Bone marrow (tissue), 2 donors: ENCODE data around the gene AP4E1.
"Not testable (repeated sequence)": the region's sequence is repeated elsewhere in the genome, so short reads cannot be mapped to it uniquely, and the experiment has no call there.

ENCODE experiments used
- DNase-seq, 2 donors: peaks; one replicate each; lab custom pipeline; 2025; lab: John Stamatoyannopoulos, UW

AP4E1 gene

DNA sequence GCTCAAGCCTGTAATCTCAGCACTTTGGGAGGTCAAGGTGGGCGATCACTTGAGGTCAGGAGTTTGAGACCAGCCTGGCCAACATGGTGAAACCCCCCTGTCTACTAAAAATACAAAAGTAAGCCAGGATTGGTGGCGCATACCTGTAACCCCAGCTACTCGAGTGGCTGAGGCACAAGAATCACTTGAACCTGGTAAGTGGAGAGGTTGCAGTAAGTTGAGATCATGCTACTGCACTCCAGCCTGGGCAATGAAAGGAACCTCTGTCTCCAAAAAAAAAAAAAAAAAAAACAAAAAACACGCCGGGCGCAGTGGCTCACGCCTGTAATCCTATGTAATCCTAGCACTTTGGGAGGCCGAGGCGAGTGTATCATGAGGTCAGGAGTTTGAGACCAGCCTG lies 18.9 kb upstream of the AP4E1 start:
- DNase-seq: no peak

- no peak for DNase-seq
These were observed 17.7 kb upstream of the AP4E1 start for GRCh38 chr15:50890751-50891150.

GRCh38 chr15:50891159-50891558 lies 17.3 kb upstream of the AP4E1 start:
- no peak for DNase-seq

GRCh38 chr15:50893976-50894375 lies 14.5 kb upstream of the AP4E1 start:
- DNase-seq: no peak

DNA sequence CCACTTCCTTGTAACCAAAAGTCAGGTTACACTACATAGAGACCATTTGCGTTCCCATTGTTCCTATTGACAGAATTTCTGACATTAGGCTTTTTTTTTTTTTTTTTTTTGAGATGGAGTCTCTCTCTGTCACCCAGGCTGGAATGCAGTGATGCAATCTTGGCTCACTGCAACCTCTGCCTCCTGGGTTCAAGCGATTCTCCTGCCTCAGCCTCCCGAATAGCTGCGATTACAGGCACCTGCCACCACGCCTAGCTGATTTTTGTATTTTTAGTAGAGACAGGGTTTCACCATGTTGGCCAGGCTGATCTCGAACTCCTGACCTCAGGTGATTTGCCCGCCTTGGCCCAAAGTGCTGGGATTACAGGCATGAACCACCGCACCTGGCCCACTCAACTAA lies 7.1 kb upstream of the AP4E1 start:
- not testable (repeated sequence) for DNase-seq

GRCh38 chr15:50904211-50904610 lies 4.3 kb upstream of the AP4E1 start:
- DNase-seq: no peak

GRCh38 chr15:50905055-50905454 lies 3.4 kb upstream of the AP4E1 start:
- DNase-seq: no peak

DNA sequence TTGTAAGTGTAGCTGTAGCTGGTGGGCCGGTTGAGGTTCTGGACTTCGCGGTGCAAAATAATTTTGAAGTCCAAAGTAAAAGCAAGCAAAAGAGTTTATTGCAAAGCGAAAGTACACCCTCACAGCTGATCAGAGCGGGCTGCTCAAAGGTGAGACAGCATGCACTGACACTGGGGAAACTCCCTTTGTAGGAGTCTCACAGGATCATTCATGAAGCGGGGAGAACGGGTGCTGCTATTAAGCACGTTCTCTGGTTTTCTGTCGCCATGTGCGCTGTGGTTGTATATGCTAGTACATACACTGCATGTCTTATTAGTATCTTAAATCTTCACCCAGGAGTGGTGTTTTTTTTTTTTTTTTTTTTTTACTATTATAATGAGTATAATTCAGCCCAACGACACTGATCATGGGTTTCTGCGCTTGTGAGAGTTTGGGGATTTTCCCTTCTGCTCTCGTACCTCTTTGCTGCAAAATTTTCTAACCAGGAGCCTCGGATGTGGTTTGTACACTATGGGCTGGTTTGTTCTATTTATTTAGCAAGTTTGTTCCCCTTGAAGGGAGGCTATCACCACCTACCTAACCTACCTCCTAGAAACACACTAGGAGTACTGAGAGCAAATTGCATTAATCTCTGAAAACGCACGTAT lies 1.4 kb upstream of the AP4E1 start:
- DNase-seq: peak in 1 of 2 donors; percentile 7

DNA sequence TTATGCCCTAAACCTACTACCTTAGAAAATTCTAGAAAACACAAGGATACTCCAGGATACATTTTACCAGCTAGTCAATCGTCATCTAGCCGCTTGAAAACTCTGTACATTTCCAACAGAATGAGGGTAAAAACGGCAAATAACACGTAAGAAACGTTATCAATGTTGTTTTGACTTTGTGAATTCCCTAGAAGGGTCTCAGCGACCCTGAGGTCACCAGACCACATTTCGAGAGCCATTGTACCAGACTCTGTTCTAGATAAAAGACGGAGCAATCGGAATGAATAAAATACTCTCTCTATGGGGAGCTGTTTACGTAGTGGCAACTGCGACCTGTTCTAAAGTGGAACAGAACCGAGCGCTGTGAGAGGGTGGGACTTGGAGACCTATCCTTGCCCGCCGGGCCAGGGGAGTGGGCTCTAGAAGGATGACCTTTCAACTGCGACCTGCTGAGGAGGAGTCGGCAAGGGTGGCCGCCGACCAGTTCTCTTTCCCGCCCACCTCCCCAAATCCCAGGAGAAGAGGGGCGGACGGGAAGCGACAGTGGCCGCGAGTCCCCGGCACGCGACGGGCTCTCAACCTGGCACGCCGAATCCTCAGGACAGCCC lies 778 bp upstream of the AP4E1 start:
- peak; percentile 26 to 69 for DNase-seq

DNA sequence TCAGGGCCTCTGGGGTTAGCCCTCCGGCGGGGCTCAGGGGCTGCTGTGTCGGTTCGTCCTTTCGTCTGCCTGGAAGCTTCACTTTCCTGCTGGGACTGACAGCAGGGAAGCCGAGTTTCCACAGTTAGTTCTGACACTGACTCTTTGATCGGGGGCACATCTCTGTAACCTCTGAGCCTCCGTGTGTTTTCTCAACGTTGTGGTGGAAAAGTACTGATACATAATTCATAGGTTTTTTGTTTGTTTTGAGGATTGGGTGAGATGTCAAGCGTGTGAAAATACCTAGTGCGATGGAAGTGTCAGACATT lies 481 bp downstream of the AP4E1 start:
- DNase-seq: peak in 1 of 2 donors; percentile 9

GRCh38 chr15:50910426-50910795 lies 1.9 kb downstream of the AP4E1 start:
- not testable (repeated sequence) for DNase-seq

DNA sequence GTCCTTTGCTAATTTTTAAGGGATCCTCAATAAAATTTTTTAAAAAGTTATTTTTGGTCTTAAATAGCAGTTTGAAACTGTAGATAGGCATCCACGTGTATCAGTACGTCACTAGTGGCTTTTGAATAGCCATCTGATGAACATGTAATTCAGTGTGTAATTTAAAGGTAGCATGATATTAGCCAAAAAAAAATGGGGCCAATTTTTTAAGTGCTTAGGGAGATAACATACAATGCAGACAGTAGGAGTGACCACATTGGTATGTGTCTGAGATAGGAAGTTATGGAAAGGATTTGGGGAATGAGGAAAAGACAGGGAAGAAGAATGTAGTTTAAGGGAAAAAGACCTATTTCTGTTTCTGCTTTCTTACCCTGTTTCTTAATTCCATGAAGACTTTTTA lies 2.5 kb downstream of the AP4E1 start:
- DNase-seq: no peak

GRCh38 chr15:50911621-50912020 lies 3.1 kb downstream of the AP4E1 start:
- peak in 1 of 2 donors; percentile 61 for DNase-seq

- DNase-seq: no peak
These were observed 7.9 kb downstream of the AP4E1 start for GRCh38 chr15:50916400-50916799.

- not testable (repeated sequence) for DNase-seq
These were observed 10.9 kb downstream of the AP4E1 start for GRCh38 chr15:50919359-50919758.

DNA sequence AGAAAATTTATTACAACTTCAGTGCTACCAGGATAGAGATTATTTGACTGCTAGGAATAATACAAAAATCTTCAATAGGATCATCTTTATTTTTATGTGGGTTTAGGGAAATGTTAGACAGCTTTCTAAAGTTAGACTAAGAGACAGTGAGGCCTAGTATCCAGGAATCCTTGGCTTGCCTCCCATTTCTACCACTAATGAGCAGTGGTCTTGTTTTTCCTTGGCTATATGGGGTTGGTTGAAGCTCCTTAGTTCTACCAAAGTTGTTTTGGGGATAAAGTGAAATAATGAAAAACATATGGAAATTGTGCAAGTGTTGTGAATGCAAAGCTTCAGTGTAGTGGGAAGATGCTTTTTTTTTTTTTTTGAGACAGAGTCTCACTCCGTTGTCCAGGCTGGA lies 16.8 kb downstream of the AP4E1 start:
- no peak for DNase-seq

GRCh38 chr15:50929062-50929461 lies 20.6 kb downstream of the AP4E1 start:
- no peak for DNase-seq

GRCh38 chr15:50930792-50931191 lies 22.3 kb downstream of the AP4E1 start:
- DNase-seq: no peak

DNA sequence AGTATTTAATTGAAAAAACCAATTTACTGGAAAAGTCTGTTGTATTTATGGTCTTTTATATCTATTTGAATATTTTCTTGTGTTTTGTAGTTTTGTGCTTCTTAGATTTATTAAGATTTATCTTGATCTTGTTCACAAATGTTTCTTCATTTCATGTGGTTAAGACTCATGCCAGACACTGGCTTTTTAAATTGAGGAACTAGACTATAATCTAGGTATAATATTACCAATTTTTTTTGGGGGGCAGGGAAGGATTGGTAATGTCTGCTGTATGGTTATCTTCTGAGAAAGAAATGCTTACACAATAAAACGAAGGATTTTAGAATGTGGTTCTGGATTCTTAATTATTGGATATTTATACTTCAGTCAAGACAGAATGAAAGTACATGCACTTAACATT lies 24.9 kb downstream of the AP4E1 start:
- DNase-seq: peak in 1 of 2 donors; percentile 24

- DNase-seq: no peak
These were observed 30.0 kb downstream of the AP4E1 start for GRCh38 chr15:50938525-50938924.

DNA sequence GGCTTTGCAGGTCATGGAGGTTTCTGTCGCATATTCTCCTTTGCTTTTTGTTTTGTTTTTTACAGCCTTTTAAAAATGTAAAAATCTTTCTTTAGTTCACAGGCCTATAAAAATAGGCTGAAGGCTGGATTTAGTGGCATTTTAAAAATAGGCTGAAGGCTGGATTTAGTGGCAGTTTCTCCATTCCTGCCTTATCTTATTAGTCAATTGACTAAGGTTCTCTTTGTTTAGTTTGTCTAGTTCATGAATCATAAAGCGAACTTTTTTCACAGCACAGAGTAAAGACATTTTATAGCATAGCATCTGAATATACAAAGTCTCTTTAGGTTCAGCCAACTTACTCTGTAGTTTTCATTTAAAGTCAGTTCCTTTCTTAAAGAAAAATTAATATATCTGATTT lies 31.4 kb downstream of the AP4E1 start:
- DNase-seq: no peak

GRCh38 chr15:50940506-50940905 lies 32.0 kb downstream of the AP4E1 start:
- no peak for DNase-seq

- DNase-seq: no peak
These were observed 35.2 kb downstream of the AP4E1 start for GRCh38 chr15:50943638-50944037.

DNA sequence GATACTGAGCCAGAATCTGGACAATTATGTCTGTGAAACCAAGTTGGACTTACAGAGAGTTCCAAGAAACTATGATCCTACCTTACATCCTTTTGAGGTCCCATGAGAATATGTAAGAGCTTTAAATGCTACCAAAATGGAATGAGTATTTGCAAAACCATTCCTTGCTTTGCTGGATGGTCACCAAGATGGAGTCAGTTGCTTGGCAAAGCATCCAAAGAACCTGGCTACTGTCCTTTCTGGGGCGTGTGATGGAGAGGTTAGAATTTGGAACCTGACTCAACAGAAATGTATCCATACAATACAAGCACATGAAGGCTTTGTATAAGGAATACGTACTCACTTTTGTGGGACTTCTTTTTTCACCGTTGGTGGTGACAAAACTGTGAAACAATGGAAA lies 36.2 kb downstream of the AP4E1 start:
- DNase-seq: no peak
